HepG2 (cell line): ENCODE measurements around the gene TRIM25. TPM values are rescaled to one million over a fixed set of nuclear protein-coding genes. Genes with fewer than 3 reads are reported as not detected.
A peak's percentile ranks its signal among the peaks of the same experiment; 100 is the strongest.

Experiments used
- ATAC-seq: fragments of 200-7000 bp; cut with Tn5 transposase; 3 replicates; pipeline ENCODE4 v1.9.1; 2020; ENCODE audit warnings: mild to moderate bottlenecking, moderate library complexity
- BruUV-seq: library from RNA; stranded (reverse); fragments of 400-500 nt; replicated peaks from 2 replicates; lab custom pipeline; 2021; lab: Mats Ljungman, UMichigan
- CTCF ChIA-PET: fragments of 300-600 bp; formaldehyde crosslinking; extraction: SDS; loops from one replicate; lab custom pipeline; 2021; ENCODE audit warnings: low total read pairs, inconsistent platforms, low intra/inter-chr PET ratio; lab: Yijun Ruan, JAX
- POLR2A ChIA-PET: fragments of 350-600 bp; sonication (Branson Sonifier 250); formaldehyde crosslinking; loops from one replicate; lab custom pipeline; 2020; ENCODE audit warnings: antibody characterized with exemption, inconsistent platforms; lab: Yijun Ruan, JAX
- DNase-seq: peaks from one replicate; pipeline ENCODE4 v3.0.0-alpha.2; 2015; ENCODE audit warnings: low spot score
- FAIRE-seq: peaks from 3 replicates; lab custom pipeline; 2011; peaks lifted over from hg19 to GRCh38; lab: Jason Lieb, UNC
- H2AFZ ChIP-seq: one replicate; pipeline ENCODE4 v1.6.1; 2011; ENCODE audit warnings: low read length, inconsistent platforms
- H3K27ac ChIP-seq: fragments of 300-600 bp; 3 replicates; pipeline ENCODE4 v1.8.0; 2011; ENCODE audit warnings: mixed run types, mild to moderate bottlenecking, mixed read lengths, low read length, inconsistent platforms; ENCODE audit not compliant: insufficient read depth; ENCODE audit errors: extremely low read length
- H3K27me3 ChIP-seq, 2 experiments: fragments of 200-600 bp in 1 of 2; 2 replicates in 1 of 2; 3 replicates in 1 of 2; pipeline versions ENCODE4 v1.6.0 to v1.8.0; 2011; ENCODE audit warnings: low read length in 2 of 2, mild to moderate bottlenecking in 2 of 2, moderate library complexity in 2 of 2, inconsistent platforms in 1 of 2; ENCODE audit not compliant: insufficient read depth in 2 of 2, control insufficient read depth in 1 of 2
- H3K36me3 ChIP-seq, 2 experiments: fragments of 200-600 bp in 1 of 2; replicated peaks in 1 of 2; 2 replicates in 1 of 2; 3 replicates in 1 of 2; pipeline versions ENCODE4 v1.5.1 to v1.8.0; 2011; ENCODE audit warnings: low read length in 2 of 2, inconsistent platforms in 1 of 2; ENCODE audit not compliant: insufficient read depth in 2 of 2, control insufficient read depth in 1 of 2
- H3K4me1 ChIP-seq: 2 replicates; pipeline ENCODE4 v1.5.1; 2012; ENCODE audit warnings: low read length, inconsistent platforms; ENCODE audit not compliant: insufficient read depth
- H3K4me2 ChIP-seq: 2 replicates; pipeline ENCODE4 v1.6.0; 2011; ENCODE audit warnings: low read depth, low read length, inconsistent platforms
- H3K4me3 ChIP-seq, 3 experiments: fragments of 200-600 bp in 1 of 3; sonication (generic), shearing (Covaris generic) in 1 of 3; replicated peaks in 1 of 3; 2 replicates each; pipeline ENCODE4 v1.5.1; 2011 to 2016; ENCODE audit warnings: low read length in 3 of 3, inconsistent platforms in 2 of 3, low read depth in 2 of 3, mild to moderate bottlenecking in 2 of 3, control low read depth in 1 of 3, mixed read lengths in 1 of 3; ENCODE audit not compliant: insufficient read depth in 1 of 3
- H3K79me2 ChIP-seq: one replicate; pipeline ENCODE4 v1.6.1; 2011; ENCODE audit warnings: low read length, inconsistent platforms; ENCODE audit not compliant: insufficient read depth
- H3K9ac ChIP-seq: 2 replicates; pipeline ENCODE4 v1.6.0; 2011; ENCODE audit warnings: mild to moderate bottlenecking, low read depth, low read length, inconsistent platforms; ENCODE audit not compliant: insufficient read depth
- H3K9me3 ChIP-seq: 2 replicates; pipeline ENCODE4 v1.5.1; 2012; ENCODE audit warnings: mild to moderate bottlenecking, low read length
- H4K20me1 ChIP-seq: 2 replicates; pipeline ENCODE4 v1.6.0; 2011; ENCODE audit warnings: inconsistent platforms, mild to moderate bottlenecking, low read length, moderate library complexity; ENCODE audit not compliant: insufficient read depth
- ATF7-NPFF ChIP-seq: sonication (generic); formaldehyde crosslinking; IDR thresholded peaks from 2 replicates; pipeline ENCODE4 v1.8.1; 2023; ENCODE audit warnings: mild to moderate bottlenecking, low read depth, missing genetic modification reagents, moderate library complexity
- ATM ChIP-seq: fragments of 450-650 bp; IDR thresholded peaks from 2 replicates; pipeline ENCODE4 v1.7.1; 2017; ENCODE audit warnings: mild to moderate bottlenecking, borderline replicate concordance
- FOXA3 ChIP-seq: IDR thresholded peaks from 2 replicates; pipeline ENCODE4 v1.6.1; 2016; ENCODE audit warnings: missing genetic modification reagents, missing compliant biosample characterization
- PAX8 ChIP-seq: sonication (generic); formaldehyde crosslinking; IDR thresholded peaks from 2 replicates; pipeline ENCODE4 v1.8.0; 2022; ENCODE audit warnings: mild to moderate bottlenecking, missing genetic modification reagents, borderline replicate concordance
- TBX3 ChIP-seq: fragments of 450-650 bp; IDR thresholded peaks from 2 replicates; pipeline ENCODE4 v1.6.1; 2017; ENCODE audit warnings: antibody characterized with exemption, mild to moderate bottlenecking, inconsistent platforms, borderline replicate concordance
- THRA ChIP-seq: sonication (generic); formaldehyde crosslinking; IDR thresholded peaks from 2 replicates; pipeline ENCODE4 v1.4.0; 2020; ENCODE audit warnings: missing genetic modification reagents, borderline replicate concordance
- ZFP1 ChIP-seq: IDR thresholded peaks from 2 replicates; pipeline ENCODE4 v1.6.1; 2016
- ZFP91 ChIP-seq: sonication (generic); formaldehyde crosslinking; IDR thresholded peaks from 2 replicates; pipeline ENCODE4 v1.9.0; 2022; ENCODE audit warnings: missing genetic modification reagents, mild to moderate bottlenecking, borderline replicate concordance
- ZNF232 ChIP-seq: sonication (generic); formaldehyde crosslinking; IDR thresholded peaks from 2 replicates; pipeline ENCODE4 v1.4.0; 2020; ENCODE audit warnings: missing genetic modification reagents, borderline replicate concordance
- ZNF7 ChIP-seq: IDR thresholded peaks from 2 replicates; pipeline ENCODE4 v1.6.1; 2016; ENCODE audit warnings: missing biosample characterization, missing genetic modification reagents
- WGBS: methylation state at CpG from one replicate; pipeline ENCODE4 v1.1.6; 2017; ENCODE audit warnings: low lambda C conversion rate; 5-methylcytosine and 5-hydroxymethylcytosine counted together
- in situ Hi-C: cut with HindIII; loops from 2 replicates; pipeline ENCODE4 v1.10.0; 2017; ENCODE audit warnings: low pct_unique_long_range_greater_than_20kb; ENCODE audit not compliant: extremely low pct_ligation_motif_present
- intact Hi-C: fragments of 100-400 bp; cut with micrococcal nuclease; formaldehyde crosslinking; loops from one replicate; pipeline ENCODE4 v1.10.0; 2022; ENCODE audit not compliant: unreplicated experiment
- polyA plus RNA-seq, 8 experiments: library from polyadenylated mRNA; depleted of rRNA in 3 of 8; stranded (reverse) in 7 of 8; unstranded in 1 of 8; fragments of >200 nt; fragmentation: Illumina TruSeq in 4 of 8; extraction: Trizol in 4 of 8; gene quantifications; 2 replicates each; pipeline versions ENCODE4 v1.2.1 to v1.2.3, GENCODE V29; 2011 to 2016; ENCODE audit warnings: low read depth in 4 of 8, missing spikeins in 1 of 8, mixed read lengths in 1 of 8; ENCODE audit not compliant: insufficient read depth in 1 of 8
- total RNA-seq, 5 experiments: library from RNA; depleted of rRNA; stranded (reverse); fragments of >200 nt; fragmentation: Illumina TruSeq; extraction: Trizol; gene quantifications; 2 replicates each; pipeline ENCODE4 v1.2.3, GENCODE V29; 2016; ENCODE audit warnings: low read depth in 1 of 5
- TF ChIP-seq, protein P1 (sequence below): sonication (generic); formaldehyde crosslinking; IDR thresholded peaks from 2 replicates; pipeline ENCODE4 v1.4.0; 2020; ENCODE audit warnings: missing genetic modification reagents, mild to moderate bottlenecking, borderline replicate concordance

TRIM25 gene
- total and polyA plus RNA-seq, 2 of the 13 experiments (the other 11 are each of a cell fraction or from before 2014, with no cell fraction given): 30.8 to 42.2 TPM

DNA sequence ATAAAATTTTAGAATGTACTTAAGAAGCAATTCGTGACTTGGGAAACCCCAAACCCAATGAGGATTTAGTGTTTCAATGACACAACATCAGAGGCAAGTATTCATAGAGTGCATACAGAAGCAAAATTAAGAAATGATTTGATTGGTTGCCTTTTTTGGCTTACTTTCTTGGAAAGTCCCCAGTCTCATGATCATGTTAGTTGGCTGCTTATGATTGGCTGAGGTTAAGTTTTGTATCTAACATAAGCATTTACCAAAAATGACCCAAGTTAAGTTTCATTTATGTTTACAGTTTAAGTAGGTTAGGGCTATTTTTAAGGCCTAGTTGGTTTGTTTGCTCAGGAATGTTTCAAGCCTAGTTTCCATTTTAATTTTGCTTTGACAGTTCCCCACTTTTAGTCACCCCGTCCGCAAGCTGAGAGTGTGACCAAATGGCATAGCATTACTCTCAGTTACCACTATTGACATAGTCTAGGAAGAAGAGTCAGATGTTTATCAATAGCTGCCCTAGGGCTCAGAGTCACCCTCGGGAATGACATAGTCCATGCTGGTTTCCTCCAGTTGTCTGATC lies 43.7 kb downstream of the TRIM25 start (continued):
- TF ChIP-seq, protein P1, sequence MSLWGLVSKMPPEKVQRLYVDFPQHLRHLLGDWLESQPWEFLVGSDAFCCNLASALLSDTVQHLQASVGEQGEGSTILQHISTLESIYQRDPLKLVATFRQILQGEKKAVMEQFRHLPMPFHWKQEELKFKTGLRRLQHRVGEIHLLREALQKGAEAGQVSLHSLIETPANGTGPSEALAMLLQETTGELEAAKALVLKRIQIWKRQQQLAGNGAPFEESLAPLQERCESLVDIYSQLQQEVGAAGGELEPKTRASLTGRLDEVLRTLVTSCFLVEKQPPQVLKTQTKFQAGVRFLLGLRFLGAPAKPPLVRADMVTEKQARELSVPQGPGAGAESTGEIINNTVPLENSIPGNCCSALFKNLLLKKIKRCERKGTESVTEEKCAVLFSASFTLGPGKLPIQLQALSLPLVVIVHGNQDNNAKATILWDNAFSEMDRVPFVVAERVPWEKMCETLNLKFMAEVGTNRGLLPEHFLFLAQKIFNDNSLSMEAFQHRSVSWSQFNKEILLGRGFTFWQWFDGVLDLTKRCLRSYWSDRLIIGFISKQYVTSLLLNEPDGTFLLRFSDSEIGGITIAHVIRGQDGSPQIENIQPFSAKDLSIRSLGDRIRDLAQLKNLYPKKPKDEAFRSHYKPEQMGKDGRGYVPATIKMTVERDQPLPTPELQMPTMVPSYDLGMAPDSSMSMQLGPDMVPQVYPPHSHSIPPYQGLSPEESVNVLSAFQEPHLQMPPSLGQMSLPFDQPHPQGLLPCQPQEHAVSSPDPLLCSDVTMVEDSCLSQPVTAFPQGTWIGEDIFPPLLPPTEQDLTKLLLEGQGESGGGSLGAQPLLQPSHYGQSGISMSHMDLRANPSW: no peak
- no peak for TF ChIP-seq ZNF7 (CRISPR knock-in tag)
- TF ChIP-seq ZFP91 (CRISPR knock-in tag): no peak
- TF ChIP-seq FOXA3: 0 out of 2 replicates have a peak, but pooled peaks have one; percentile 17
- no peak for TF ChIP-seq ATM

DNA sequence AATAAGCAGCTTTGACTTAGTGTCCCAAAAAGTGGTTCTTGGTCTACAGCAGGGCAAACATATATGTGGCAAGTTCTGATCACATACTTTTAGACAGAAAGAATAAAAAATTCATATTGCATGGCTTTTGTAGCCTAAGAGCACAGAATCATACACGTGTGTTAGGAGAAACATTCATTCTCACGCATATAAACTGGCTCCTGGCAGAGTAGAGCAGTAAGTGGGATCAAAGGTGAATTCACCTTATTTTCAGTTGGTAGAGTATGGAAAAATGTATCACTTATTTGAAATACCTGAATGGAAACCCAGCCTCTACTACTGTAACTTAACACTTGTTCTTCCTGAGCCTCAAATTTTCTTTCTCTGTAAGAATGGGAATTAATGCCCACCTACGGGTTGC lies 45.1 kb downstream of the TRIM25 start:
- no peak overlapping the region for H3K9ac ChIP-seq
- FAIRE-seq (no peak), ATAC-seq (no peak), DNase-seq (no peak)
- peaks cover 12% of the 10 kb centered on the region for H3K4me1 ChIP-seq
- H3K4me2 ChIP-seq: no peak overlapping the region
- no peaks in the 10 kb centered on the region for H3K27me3 ChIP-seq
- H3K4me3 ChIP-seq: no peak overlapping the region
- TF ChIP-seq ATF7-NPFF (CRISPR knock-in tag) (no peak), PAX8 (CRISPR knock-in tag) (no peak), ZFP1 (CRISPR knock-in tag) (no peak), ZNF232 (CRISPR knock-in tag) (no peak), TBX3 (no peak), THRA (CRISPR knock-in tag) (no peak)
- WGBS: 69% methylated on average over 3 of the region's 3 CpGs
- H3K27ac ChIP-seq: no peak overlapping the region
- in situ Hi-C loops (no loop called here), intact Hi-C loops (no loop called here)
- H3K36me3 ChIP-seq: no peaks in the 10 kb centered on the region; a peak in 2 of 5 replicates
- ChIA-PET CTCF (no interaction called here), POLR2A (no interaction called here)
- no peak overlapping the region for H2AFZ ChIP-seq
- no peaks in the 10 kb centered on the region for H3K79me2 ChIP-seq
- BruUV-seq: no TSS peak
- H4K20me1 ChIP-seq: no peaks in the 10 kb centered on the region
- H3K9me3 ChIP-seq: no peaks in the 10 kb centered on the region
